Measurements from ENCODE around the gene BORA.
"Not testable (repeated sequence)": the region's sequence is repeated elsewhere in the genome, so short reads cannot be mapped to it uniquely, and the experiment has no call there.

The BORA gene

GRCh38 chr13:72727417-72728289 lies at the start of gene BORA, which contains the start of gene MZT1:
TSS of gene BORA (plus strand) at chr13:72727923. CDS start at chr13:72728941, 1,018 bp downstream.
TSS of gene MZT1 (minus strand) at chr13:72727629. CDS start at chr13:72727602, 27 bp downstream.
- peak; percentile 96 for DNase-seq (ENCODE audit: low spot score)

GRCh38 chr13:72678312-72678711 lies 49.4 kb upstream of the BORA start:
- no peak for DNase-seq (ENCODE audit: low spot score)

- no peak for DNase-seq (ENCODE audit: low spot score)
These were observed 47.4 kb upstream of the BORA start for GRCh38 chr13:72680353-72680752.

GRCh38 chr13:72686766-72687165 lies 41.0 kb upstream of the BORA start:
- no peak for DNase-seq (ENCODE audit: low spot score)

DNA sequence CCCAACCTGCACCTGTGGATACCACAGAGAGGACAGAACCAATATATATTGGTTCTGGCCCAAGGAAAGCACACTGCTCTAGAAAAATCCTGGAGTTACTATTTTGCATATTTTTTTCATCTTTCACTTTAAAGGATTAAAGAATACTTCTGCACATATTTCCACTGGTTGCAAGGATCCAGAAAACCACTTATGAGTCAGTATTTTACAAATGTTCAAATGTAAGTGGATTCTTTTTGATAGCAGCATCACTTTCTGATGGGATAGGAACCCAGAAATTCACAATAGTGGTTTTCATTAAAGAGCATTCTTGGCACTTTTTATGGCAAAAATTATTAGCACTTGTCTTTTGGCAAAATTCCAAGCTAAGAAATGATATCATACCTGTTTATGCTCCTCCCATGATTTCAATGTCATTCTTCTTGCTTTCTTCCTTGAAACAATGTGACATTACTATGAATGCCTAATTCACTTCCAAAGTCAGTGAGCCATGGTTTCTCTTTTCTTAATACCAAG lies 38.5 kb upstream of the BORA start:
- DNase-seq (ENCODE audit: low spot score), result no peak

- no peak for DNase-seq (ENCODE audit: low spot score)
These were observed 34.7 kb upstream of the BORA start for GRCh38 chr13:72692884-72693514.

- DNase-seq (ENCODE audit: low spot score), result no peak
These were observed 33.9 kb upstream of the BORA start for GRCh38 chr13:72693832-72694231.

DNA sequence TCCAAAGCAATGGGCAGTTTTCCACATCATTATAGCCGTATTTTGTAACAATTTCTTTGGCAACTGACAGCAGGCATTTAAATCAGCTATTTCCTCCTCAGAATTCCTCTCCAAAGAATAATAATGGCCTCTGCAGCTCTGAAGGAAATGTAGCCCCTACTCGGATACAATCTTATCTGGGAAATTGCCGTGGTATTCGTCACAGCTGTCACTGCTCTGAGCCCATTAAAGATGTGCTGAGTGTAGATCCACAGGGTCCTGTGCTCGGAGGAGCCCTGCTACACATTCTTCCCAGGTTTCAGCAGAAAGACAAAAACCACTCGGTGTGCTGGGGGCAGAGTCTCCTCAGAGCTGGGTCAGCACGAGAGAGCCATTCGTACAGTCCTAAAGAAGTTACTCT lies 33.4 kb upstream of the BORA start:
- no peak for DNase-seq (ENCODE audit: low spot score)

GRCh38 chr13:72696579-72696978 lies 31.1 kb upstream of the BORA start:
- DNase-seq (ENCODE audit: low spot score), result no peak

- DNase-seq (ENCODE audit: low spot score), result no peak
These were observed 29.6 kb upstream of the BORA start for GRCh38 chr13:72698164-72698563.

- DNase-seq (ENCODE audit: low spot score), result no peak
These were observed 27.2 kb upstream of the BORA start for GRCh38 chr13:72700509-72700908.

DNA sequence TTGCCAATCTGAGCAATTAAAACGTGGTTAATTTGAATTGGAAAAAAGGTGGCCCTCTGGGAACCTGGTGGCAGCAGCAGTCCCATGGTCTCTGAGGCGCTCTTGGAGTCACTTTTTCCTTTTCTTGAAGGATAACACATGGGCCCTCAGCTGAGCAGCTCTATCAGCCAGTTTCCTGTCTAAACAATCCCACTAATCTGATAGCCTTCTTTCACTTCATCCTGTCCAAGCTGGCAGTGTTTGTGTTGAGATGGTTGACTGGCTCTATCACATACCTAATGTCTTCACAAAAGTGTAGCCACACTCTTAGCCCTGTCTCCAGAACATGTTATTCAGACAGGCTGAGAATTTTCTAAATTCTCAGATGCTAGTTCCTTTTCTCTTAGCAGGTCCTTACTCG lies 10.9 kb upstream of the BORA start:
- DNase-seq (ENCODE audit: low spot score), result no peak

GRCh38 chr13:72726185-72726584 lies 1.5 kb upstream of the BORA start:
- not testable (repeated sequence) for DNase-seq (ENCODE audit: low spot score)

DNA sequence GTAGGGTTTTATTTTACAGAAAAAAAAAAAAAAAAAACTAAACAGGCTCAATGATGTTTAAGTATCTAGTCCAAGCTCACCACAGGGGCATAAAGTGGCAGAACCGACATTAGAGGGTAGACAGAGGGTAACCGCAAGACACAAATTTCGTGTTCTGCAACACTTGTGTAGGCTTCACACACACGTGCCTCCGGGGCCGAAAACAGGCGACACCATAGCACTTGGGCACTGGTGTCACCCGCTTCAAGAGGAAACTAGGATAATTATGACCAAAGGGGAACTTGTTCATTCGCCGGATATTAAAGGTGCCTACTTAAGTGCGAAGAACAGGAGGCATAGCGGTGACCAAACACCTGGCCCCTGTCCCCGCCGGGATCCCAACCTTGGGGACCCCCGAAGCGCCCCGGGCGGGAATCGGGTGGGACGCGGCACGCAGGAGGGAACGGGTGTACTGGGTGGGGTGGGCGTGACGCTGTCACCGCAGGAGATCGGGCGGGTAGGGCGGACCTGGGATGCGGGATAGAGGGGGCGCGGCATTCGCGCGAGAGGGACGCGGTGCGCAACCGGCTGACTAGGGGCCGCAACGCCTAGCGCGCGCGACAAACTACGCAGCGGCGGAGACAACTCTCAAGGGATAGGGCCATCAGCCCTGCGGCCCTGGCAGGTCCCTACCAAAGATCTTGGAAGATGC lies 852 bp upstream of the BORA start:
- DNase-seq (ENCODE audit: low spot score), result peak; percentile 10

DNA sequence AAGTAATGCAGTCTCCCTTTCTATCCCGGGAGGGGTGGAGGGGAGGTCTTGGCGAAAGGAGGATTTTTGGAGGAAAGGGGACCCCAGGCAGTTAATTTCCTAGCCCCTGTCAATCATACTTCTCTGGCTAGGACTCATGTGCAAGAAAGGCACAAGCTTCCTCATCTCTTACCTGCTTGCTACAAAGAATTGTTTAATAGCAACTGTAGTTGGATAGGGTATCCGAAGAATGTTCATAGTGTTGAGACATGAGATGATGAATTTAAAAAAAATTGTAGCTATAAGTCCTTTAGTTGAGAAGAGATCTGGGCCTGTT lies 525 bp downstream of the BORA start:
- no peak for DNase-seq (ENCODE audit: low spot score)

GRCh38 chr13:72737033-72737432 lies 9.3 kb downstream of the BORA start:
- DNase-seq (ENCODE audit: low spot score), result no peak

DNA sequence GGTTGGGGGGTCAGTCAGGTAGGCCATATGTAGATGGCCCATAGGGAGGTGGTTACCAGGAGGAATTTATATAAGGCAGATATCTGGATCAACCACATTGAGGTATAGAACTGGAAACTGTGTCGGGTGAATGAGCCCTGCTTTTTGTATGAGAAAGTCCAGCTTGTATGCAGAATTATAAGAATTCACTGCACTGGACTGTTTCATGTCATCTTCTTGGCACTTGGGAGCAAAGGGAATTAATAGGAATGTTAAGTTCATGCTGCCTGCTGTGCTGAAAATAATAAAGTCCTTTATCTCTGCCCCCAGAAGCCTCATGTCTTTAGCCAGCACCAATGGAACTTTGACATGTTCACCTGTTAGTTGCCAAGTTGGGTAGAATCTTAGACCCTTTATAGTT lies 12.3 kb downstream of the BORA start:
- DNase-seq (ENCODE audit: low spot score), result no peak

DNA sequence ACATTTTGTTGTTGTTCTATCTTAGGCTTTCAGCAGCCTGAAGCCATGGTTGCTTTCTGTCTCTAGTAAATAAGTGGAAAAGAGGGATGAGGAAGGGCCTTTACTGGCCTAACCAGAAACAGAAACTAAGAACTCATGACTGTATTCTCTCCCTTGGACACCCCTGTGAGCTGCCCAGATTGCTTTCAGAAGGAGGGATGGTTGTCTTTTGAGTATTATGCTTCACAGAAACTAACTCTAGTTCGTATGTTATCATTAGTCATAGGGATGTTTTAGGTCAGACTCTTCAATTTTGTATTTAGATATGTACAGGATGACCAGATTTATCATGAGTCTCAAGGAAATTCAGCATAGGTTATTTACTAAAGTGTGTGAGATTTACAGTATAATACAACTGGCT lies 17.5 kb downstream of the BORA start:
- no peak for DNase-seq (ENCODE audit: low spot score)

DNA sequence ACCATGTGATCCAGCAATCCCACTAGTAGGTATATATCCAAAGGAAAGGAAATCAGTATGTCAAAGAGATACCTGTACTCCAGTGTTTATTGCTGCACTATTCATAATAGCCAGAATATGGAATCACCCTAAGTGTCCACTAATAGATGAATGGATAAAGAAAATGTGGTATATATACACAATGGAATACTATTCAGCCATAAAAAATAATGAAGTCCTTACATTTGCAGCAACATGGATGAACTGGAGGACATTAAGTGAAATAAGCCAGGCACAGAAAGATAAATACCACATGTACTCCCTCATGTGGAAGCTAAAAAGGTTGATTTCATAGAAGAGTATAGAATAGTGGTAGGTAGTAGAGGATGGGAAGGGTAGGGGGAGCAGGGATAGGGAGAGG lies 23.5 kb downstream of the BORA start:
- DNase-seq (ENCODE audit: low spot score), result no peak

- no peak for DNase-seq (ENCODE audit: low spot score)
These were observed 26.4 kb downstream of the BORA start for GRCh38 chr13:72754111-72754510.

GRCh38 chr13:72757792-72758535 lies 30.2 kb downstream of the BORA start:
- DNase-seq (ENCODE audit: low spot score), result no peak

DNA sequence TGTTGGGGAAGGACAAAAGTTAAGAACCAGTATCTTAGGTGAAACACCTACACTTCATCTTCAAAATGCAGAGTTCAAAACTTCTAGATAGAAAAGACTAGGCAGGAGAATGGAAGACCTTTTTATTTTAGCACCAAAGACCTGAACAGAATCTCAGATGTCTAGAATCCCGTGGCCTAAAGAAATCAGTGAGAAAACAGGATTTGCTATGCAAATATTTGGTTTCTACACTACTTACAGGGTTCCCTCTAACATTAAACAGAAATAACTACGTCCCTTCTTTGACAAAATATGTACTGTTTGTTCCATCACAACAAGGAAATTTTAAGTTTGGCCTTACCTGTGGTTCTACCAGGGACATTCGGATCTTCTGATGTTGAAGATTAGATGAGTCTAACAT lies 32.5 kb downstream of the BORA start:
- DNase-seq (ENCODE audit: low spot score), result no peak
